GM18519 (cell line): ENCODE data around the gene DLD.

ENCODE experiments used
- ATAC-seq: cut with Tn5 transposase; IDR thresholded peaks from one replicate; pipeline ENCODE4 v1.9.1; 2021; ENCODE audit warnings: mild to moderate bottlenecking, moderate library complexity; ENCODE audit not compliant: unreplicated experiment, low FRiP score

Gene DLD

GRCh38 chr7:107966711-107967110 lies 75.7 kb downstream of the DLD start:
- no peak for ATAC-seq

GRCh38 chr7:107967420-107967819 lies 76.4 kb downstream of the DLD start:
- ATAC-seq: no peak

DNA sequence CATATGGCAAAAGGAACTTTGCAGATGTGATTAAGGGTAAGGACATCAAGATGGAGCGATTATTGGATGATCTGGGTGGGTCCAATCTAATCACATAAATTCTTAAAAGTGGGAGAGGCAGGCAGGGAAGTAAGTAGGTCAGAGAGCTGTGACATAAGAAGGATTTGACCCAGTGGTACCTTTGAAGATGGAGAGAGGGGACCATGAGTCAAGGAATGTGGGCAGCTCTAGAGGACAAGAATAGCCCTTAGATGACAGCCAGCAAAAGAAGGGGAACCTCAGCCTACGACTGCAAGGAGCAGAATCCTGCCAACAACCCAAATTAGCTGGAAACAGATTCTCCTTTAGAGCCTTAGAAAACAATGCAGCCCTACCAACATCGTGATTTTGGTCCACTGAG lies 77.5 kb downstream of the DLD start:
- no peak for ATAC-seq

DNA sequence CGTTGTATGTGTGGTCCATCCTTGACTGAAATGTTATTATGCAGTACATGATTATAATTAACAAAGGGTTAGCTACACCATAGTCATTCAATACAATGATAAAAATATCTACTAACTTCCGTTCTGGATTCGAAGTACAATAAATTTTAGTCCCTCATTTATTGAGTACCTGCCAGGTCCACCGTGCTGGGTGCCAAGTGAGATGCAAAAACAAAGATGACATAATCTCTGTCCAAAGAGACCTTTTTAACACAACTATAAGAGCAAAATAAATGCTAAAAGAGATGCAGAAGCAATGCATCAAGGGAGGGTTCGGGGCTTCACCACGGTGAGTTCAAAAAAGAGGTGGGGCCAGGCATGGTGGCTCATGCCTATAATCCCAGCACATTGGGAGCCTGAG lies 78.9 kb downstream of the DLD start:
- no peak for ATAC-seq
